BJ (cell line): Measurements from ENCODE around the gene XRCC4. TPM values are rescaled to one million over a fixed set of nuclear protein-coding genes. Genes with fewer than 3 reads are reported as not detected.

Experiments used
- CTCF ChIA-PET: fragments of 350-600 bp; formaldehyde crosslinking; extraction: SDS; loops from one replicate; lab custom pipeline; 2021; ENCODE audit warnings: antibody characterized with exemption, inconsistent platforms; lab: Yijun Ruan, JAX
- POLR2A ChIA-PET: fragments of 300-600 bp; sonication (Branson Sonifier 250); formaldehyde crosslinking; extraction: SDS; loops from one replicate; lab custom pipeline; 2021; ENCODE audit warnings: antibody characterized with exemption; lab: Charles Lee
- DNase-seq: peaks from one replicate; pipeline ENCODE4 v3.0.0-alpha.2; 2011; ENCODE audit warnings: low read depth
- H3K27me3 ChIP-seq: 2 replicates; pipeline ENCODE4 v1.6.0; 2011; ENCODE audit warnings: low read length; ENCODE audit not compliant: control insufficient read depth, insufficient read depth
- H3K36me3 ChIP-seq: 2 replicates; pipeline ENCODE4 v1.5.1; 2011; ENCODE audit warnings: low read length; ENCODE audit not compliant: control insufficient read depth, insufficient read depth
- H3K4me3 ChIP-seq: 2 replicates; pipeline ENCODE4 v1.5.1; 2011; ENCODE audit warnings: low read depth, mild to moderate bottlenecking, control low read depth, low read length
- polyA plus RNA-seq: library from polyadenylated mRNA; depleted of rRNA; stranded (reverse); fragments of >200 nt; gene quantifications from 2 replicates; pipeline ENCODE4 v1.2.3, GENCODE V29; 2011
- TF ChIP-seq, protein P1 (sequence below): IDR thresholded peaks from 2 replicates; pipeline ENCODE4 v1.5.1; 2011; ENCODE audit warnings: low read depth, mild to moderate bottlenecking, control low read depth, inconsistent platforms, low read length, moderate library complexity; ENCODE audit not compliant: insufficient read depth

Gene XRCC4
- polyA plus RNA-seq, 1 experiment: 1.6 TPM

- TF ChIP-seq, protein P1, sequence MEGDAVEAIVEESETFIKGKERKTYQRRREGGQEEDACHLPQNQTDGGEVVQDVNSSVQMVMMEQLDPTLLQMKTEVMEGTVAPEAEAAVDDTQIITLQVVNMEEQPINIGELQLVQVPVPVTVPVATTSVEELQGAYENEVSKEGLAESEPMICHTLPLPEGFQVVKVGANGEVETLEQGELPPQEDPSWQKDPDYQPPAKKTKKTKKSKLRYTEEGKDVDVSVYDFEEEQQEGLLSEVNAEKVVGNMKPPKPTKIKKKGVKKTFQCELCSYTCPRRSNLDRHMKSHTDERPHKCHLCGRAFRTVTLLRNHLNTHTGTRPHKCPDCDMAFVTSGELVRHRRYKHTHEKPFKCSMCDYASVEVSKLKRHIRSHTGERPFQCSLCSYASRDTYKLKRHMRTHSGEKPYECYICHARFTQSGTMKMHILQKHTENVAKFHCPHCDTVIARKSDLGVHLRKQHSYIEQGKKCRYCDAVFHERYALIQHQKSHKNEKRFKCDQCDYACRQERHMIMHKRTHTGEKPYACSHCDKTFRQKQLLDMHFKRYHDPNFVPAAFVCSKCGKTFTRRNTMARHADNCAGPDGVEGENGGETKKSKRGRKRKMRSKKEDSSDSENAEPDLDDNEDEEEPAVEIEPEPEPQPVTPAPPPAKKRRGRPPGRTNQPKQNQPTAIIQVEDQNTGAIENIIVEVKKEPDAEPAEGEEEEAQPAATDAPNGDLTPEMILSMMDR: no peak
- H3K36me3 ChIP-seq: no peaks in the 10 kb centered on the region
- no peak overlapping the region for H3K4me3 ChIP-seq
- no peak for DNase-seq
- ChIA-PET POLR2A (no interaction called here), CTCF (no interaction called here)
- no peaks in the 10 kb centered on the region for H3K27me3 ChIP-seq
These were observed 32.4 kb upstream of the XRCC4 start for GRCh38 chr5:83044926-83045325.

GRCh38 chr5:83048277-83048676 is 29.1 kb upstream of the XRCC4 start:
- no peak for DNase-seq
- CTCF ChIA-PET: no interaction called here
- POLR2A ChIA-PET: no interaction called here
- TF ChIP-seq, protein P1: no peak
- peaks cover 3% of the 10 kb centered on the region; the same call in 1 of the 2 replicates for H3K36me3 ChIP-seq
- no peaks in the 10 kb centered on the region for H3K27me3 ChIP-seq
- no peak overlapping the region for H3K4me3 ChIP-seq

GRCh38 chr5:83048811-83049210 is 28.5 kb upstream of the XRCC4 start:
- ChIA-PET CTCF (interaction anchor here (0.6 kb wide), 1 partner anchor 385 kb away, joined by 4 read pairs; no protein-coding TSS in a partner anchor), POLR2A (no interaction called here)
- TF ChIP-seq, protein P1: no peak
- no peaks in the 10 kb centered on the region for H3K27me3 ChIP-seq
- H3K36me3 ChIP-seq: peaks cover 3% of the 10 kb centered on the region; the same call in 1 of the 2 replicates
- no peak overlapping the region for H3K4me3 ChIP-seq
- DNase-seq: no peak

- H3K27me3 ChIP-seq: no peaks in the 10 kb centered on the region
- ChIA-PET CTCF (interaction anchor here (0.6 kb wide), 1 partner anchor 385 kb away, joined by 4 read pairs; no protein-coding TSS in a partner anchor), POLR2A (no interaction called here)
- TF ChIP-seq, protein P1: no peak
- no peak overlapping the region for H3K4me3 ChIP-seq
- no peak for DNase-seq
- H3K36me3 ChIP-seq: peaks cover 3% of the 10 kb centered on the region; the same call in 1 of the 2 replicates
These were observed 27.9 kb upstream of the XRCC4 start for GRCh38 chr5:83049370-83049885.

DNA sequence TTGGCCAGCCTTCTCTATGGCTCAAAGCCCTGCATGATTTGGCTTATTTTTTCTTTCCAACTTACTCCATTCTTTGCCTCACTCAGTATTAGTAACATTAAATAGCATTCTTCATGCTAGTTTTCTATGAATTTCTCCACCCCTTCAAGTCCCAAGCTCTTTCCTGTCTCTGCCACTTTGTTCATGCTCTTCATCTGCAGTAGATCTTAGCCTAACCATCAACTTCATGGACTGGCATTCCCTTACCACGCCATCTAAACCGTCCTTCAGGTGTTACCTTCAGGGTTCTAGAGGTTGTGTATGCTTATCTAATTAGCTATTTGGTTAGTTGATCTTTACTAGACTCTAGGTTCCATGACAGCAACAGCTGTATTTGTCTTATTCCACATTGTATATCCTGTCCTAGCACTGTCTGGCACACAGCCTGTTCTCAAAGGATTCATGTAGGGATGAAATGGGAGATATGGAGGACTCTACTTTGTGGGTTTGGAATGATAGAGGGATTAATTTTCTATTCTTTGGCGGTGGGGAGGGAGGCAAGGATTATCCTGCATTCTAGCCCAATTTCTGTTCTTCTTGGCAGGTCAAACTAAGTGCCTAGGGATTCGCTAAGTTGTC is 26.5 kb upstream of the XRCC4 start:
- Histone ChIP-seq H3K4me3 (no peak overlapping the region), H3K27me3 (no peaks in the 10 kb centered on the region), H3K36me3 (peaks cover 3% of the 10 kb centered on the region; the same call in 1 of the 2 replicates)
- TF ChIP-seq, protein P1: no peak
- POLR2A ChIA-PET: no interaction called here
- DNase-seq: no peak
- CTCF ChIA-PET: interaction anchor here (1.0 kb wide), 1 partner anchor 8 kb away, joined by 3 read pairs; no protein-coding TSS in a partner anchor
